GM12801 (cell line): Measurements from ENCODE around the gene ADAMTSL2.

Experiments used
- TF ChIP-seq, protein P1 (sequence below): IDR thresholded peaks from one replicate; pipeline ENCODE4 v1.5.1; 2011; ENCODE audit warnings: control low read depth; ENCODE audit not compliant: insufficient read length; ENCODE audit errors: extremely low read depth

Gene ADAMTSL2

GRCh38 chr9:133522073-133522910, 12.2 kb upstream of the ADAMTSL2 start:
- TF ChIP-seq, protein P1, sequence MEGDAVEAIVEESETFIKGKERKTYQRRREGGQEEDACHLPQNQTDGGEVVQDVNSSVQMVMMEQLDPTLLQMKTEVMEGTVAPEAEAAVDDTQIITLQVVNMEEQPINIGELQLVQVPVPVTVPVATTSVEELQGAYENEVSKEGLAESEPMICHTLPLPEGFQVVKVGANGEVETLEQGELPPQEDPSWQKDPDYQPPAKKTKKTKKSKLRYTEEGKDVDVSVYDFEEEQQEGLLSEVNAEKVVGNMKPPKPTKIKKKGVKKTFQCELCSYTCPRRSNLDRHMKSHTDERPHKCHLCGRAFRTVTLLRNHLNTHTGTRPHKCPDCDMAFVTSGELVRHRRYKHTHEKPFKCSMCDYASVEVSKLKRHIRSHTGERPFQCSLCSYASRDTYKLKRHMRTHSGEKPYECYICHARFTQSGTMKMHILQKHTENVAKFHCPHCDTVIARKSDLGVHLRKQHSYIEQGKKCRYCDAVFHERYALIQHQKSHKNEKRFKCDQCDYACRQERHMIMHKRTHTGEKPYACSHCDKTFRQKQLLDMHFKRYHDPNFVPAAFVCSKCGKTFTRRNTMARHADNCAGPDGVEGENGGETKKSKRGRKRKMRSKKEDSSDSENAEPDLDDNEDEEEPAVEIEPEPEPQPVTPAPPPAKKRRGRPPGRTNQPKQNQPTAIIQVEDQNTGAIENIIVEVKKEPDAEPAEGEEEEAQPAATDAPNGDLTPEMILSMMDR = no peak

DNA sequence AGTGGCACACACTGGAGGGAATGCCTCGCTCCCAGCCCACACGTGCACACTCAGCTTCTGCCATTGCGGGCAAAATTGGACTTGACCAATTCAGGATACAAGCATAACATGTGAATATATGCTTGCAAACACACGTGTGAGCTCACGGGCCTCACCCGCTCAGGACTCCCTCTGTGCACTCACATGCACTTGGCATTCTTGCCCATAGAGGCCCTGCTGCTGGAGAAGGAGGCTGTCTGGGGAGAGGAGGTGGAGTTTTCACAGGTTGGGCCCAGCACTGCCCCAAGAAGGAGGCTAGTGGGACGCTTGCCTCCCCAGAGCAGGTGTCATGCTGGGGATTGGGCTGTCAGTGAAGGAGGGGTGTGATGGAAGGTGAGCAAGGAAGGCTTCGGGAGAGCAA, 11.4 kb upstream of the ADAMTSL2 start:
- TF ChIP-seq, protein P1 = no peak

DNA sequence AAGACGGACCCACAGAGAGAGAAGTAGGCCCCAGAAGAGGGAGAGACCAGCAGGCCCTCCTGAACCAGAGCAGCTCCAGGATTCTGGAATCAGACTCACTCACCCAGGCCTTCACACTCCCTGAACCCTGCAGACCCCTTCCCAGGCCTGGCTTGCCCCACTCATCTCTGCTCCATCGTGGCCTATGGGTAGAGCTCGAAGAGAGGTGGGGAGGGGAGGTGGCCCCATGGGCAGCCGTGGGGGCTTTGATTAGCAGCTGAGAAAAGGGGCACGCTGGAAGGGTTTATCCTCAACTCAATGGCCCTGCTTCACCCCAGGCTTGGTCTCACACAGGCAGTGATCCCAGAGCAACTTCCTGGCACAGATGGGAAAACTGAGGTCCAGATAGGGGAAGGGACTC, 10.4 kb upstream of the ADAMTSL2 start:
- TF ChIP-seq, protein P1 = no peak

DNA sequence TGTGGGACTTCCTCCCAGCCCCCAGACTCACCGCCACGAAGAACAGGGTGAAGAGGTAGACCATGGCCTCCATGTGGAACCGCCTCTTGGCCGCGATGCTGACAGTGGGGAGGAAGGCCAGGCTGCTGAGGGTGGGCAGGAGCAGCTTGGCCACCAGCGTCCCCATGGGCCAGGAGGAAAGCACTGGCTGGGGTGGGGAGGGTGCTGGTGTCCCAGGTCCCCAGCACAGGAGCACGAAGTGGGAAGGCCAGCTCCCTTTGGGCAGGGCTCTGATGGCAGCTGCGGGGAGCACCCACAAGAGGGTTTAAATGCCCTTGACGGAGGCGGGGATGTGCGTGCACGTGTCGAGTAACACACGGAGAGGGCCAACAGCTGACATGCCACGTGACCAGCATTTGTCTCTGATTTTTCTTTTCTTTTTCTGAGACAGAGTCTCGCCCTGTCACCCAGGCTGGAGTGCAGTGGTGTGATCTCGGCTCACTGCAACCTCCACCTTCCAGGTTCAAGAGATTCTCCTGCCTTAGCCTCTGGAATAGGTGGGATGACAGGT, 9.8 kb upstream of the ADAMTSL2 start, which contains the start of gene MYMK:
Gene MYMK (minus strand): TSS at position 281 of the 550 bp plus-strand sequence. CDS start 115 bp downstream, at position 166.
- TF ChIP-seq, protein P1 = no peak

DNA sequence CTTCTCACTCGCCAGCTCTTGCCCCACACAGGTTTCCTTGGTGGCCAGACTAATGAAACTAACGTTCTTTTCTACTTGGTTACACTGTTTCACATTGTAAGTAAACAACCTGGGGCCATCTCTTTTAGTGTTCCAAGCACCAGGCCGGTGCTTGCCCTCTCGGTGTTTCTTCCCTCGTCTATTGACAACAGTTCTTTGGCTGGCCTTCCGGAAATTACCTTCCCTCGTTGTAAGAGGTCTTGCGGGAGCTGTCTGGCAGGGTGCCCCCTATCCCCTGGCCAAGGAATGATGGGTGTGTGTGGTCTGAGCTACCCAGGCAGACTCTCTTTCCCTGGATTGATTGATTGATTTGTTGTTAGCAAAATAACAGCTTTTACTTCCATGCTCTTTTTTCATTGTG, 8.8 kb upstream of the ADAMTSL2 start:
- TF ChIP-seq, protein P1 = no peak

DNA sequence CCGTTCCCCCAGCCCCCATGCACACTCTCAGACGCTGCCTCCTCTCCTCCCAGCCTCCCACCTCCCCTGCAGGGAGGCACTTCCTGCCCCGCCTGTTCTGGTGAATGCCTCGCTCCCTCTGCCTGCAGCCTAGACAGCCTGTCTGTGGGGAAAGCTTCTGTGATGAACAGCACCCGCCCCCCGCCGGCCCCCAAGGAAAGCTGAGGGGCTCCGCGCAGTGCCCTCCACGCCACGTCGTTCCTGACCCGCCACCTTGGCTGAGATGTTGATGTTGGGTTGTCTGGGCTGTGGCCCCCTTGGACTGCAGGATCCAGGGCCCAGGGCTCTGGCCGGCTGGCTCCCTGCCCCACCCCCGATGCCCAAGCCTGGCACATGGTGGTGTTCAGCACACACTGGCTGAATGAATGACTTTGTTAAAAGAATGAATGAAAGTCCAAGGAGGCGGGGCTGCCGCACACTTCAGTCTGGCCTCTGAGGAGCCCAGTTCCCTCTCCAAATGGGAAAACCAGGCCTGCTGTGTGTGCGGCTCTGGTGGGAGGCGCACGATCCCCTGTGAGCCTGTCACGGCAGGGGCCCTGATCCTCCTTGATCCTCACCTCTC, 7.7 kb upstream of the ADAMTSL2 start:
- TF ChIP-seq, protein P1 = no peak

DNA sequence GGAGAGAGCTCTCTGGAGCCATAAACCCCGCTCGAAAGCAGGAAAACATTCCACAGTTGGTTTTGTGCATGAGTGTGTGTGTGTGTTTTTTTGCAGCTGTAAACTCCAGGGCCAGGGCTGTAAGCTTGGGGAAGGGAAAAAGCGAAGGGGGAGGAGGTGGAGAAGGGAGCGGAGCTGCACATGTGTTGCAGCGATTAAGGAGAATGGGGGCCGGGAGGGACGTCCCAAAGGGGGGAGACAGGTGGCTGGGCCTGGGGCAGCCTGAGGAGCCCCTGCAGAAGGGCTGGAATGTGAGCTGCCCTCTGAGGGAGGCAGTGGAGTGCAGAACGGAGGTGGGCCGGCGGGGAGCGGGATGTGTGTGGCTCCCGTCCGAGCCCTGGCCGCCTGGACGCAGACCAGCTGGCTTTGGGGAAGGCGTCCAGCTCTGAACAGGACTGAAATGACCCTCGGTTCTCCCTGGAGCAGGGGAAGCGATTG, 7.0 kb upstream of the ADAMTSL2 start:
- TF ChIP-seq, protein P1 = no peak
